Loucy (cell line): ENCODE data around the gene TLK2.
"Not testable (repeated sequence)": the region's sequence is repeated elsewhere in the genome, so short reads cannot be mapped to it uniquely, and the experiment has no call there.

Experiments
- CTCF ChIP-seq: fragments of 200-600 bp; sonication (generic); conservative IDR thresholded peaks from 2 replicates; pipeline ENCODE4 v1.5.1; 2014; ENCODE audit warnings: mild to moderate bottlenecking, antibody characterized with exemption, low read length
- EZH2phosphoT487 ChIP-seq: fragments of 200-600 bp; IDR thresholded peaks from 2 replicates; pipeline ENCODE4 v1.6.1; 2018; ENCODE audit warnings: antibody characterized with exemption, mild to moderate bottlenecking, moderate library complexity, borderline replicate concordance

GRCh38 chr17:62470666-62471379 is 7.8 kb upstream of the TLK2 start:
- not testable (repeated sequence) for TF ChIP-seq CTCF, EZH2phosphoT487
